NK-92 (cell line): ENCODE results near the gene L3MBTL3.

Source experiments
- DNase-seq: peaks from one replicate; lab custom pipeline; 2025; ENCODE audit not compliant: unreplicated experiment; lab: John Stamatoyannopoulos, UW

Gene L3MBTL3

DNA sequence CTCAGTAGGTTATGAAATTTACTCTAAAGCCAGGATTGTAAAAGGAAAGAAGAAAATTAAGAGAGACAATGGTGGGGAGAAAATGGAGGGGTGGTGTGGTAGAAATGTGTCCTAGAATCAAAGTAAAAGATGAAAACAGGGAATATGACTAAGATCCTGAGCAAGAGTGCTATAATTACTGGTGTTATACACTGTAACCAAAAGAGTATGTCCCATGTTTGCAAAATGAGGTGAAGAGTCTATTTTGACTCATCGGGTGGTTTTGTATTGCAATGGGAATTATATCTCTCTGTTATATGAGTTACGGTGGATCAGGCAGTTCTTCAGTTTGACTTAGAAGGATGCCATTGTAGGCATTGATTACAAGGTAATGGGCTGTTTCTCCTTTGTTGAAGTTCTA lies 8.5 kb downstream of the L3MBTL3 start:
- DNase-seq, result no peak

DNA sequence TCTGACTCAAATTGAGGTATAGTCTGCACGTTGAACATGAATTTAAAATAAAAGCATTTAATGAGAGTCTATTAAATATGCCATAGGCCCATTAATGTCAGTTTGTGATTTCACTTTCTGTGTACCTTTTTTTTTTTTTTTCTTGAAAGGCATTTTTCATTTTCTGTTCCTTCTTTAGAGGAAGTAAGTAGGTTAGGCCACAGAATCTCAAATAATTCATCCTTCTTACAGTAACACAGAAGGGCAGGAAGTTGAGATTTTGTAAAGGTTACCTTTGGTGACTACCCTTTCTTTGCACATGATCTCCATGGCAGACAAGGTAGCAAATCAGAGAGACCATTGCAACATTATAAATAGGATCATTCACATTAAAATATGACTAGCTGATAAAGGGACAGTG lies 9.6 kb downstream of the L3MBTL3 start:
- DNase-seq, result no peak

- DNase-seq, result no peak
Observed at GRCh38 chr6:130029163-130029562, 10.8 kb downstream of the L3MBTL3 start.

GRCh38 chr6:130032758-130033340 lies 14.5 kb downstream of the L3MBTL3 start:
- DNase-seq, result no peak

DNA sequence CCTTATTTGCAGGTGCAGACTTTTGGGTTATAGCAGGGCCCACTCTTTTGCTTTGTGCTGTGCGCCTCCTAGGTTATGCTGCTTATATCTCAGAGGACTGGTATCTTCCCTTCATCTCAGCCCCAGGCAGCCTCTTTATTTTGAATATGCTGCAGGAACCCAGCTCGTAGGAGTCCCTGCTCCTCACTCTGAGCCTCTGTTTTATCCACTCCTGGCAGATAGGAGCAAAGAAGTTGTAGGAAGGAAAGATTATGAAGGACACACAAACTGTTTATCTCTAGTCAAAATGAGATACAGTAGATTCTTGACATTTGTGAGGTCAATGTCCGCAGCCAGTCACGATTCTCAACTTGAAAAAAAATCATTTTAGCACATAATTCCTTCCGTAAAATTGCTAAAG lies 15.6 kb downstream of the L3MBTL3 start:
- no peak for DNase-seq

DNA sequence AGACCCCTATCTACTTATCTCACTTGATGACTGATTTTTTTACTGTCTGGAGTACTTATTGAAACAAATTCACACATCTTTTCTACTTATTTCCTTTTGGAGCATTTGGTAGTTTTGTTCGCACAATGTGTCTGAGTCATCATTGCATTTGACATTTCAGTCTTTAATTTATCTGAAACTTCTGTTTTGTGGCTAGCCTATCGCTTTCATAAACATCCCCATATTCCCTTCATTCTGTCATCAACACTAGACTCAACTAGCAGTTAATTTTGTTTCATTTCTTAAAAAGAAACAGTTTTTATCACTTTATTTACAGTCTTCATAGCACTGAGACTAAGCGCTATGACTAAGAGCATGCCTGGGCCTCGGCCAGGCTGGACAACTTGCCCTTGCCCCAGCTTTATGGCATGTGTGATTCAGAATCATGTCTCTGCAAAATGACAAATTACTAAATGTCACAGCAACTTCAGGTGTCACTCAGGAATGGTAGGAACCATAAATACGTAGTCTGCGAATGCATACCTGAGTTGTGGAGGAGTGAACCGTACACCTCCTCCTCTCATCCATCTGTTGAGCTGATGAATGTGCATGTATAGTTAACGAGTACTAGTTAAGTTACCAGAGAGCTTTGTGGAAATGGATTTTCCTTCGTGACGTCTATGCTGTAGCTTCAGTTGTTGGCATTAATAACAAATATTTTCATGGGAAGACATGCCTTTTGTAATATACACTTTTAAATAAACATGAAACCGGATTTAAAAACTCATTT lies 16.2 kb downstream of the L3MBTL3 start:
- no peak for DNase-seq

DNA sequence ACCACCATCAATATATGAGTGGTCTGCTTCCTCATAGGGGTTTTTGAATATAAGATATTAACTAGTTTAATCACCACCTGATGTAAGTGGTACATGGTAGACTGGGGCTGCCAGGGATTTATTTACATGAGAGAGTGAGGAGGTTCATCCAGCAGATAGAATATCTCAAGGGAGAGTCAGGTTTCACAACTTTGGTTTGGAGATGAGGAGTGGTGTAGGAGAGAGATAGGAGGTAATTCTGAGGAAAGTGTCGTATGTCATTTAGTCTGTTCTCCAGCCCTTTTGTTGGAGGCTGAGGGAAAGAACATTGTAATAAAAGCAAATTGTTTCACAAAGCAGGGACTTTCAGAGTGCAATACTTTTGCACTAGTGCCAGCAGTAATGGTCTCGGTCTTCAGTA lies 16.8 kb downstream of the L3MBTL3 start:
- DNase-seq, result no peak

GRCh38 chr6:130037207-130037811 lies 18.9 kb downstream of the L3MBTL3 start:
- DNase-seq, result no peak

DNA sequence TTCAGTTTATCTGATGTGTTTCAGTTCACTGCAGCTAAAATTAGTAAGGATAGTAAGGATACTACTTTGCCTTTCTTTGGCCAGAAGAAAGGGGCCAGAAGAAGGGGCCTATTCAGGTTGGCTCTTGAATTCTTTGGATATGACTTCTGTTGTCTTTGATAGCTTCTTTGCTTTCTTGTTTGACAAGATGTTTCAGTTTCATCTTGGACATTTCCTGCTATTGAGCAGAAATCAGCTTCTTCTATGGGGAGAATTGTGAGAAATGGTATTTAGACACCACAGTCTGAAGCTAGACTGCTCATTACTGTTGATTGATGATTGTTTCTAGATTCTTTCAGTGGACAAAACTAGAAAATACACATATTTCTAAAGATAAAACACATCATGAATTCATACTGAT lies 23.2 kb downstream of the L3MBTL3 start:
- DNase-seq, result no peak

GRCh38 chr6:130043344-130043743 lies 25.0 kb downstream of the L3MBTL3 start:
- DNase-seq, result no peak

DNA sequence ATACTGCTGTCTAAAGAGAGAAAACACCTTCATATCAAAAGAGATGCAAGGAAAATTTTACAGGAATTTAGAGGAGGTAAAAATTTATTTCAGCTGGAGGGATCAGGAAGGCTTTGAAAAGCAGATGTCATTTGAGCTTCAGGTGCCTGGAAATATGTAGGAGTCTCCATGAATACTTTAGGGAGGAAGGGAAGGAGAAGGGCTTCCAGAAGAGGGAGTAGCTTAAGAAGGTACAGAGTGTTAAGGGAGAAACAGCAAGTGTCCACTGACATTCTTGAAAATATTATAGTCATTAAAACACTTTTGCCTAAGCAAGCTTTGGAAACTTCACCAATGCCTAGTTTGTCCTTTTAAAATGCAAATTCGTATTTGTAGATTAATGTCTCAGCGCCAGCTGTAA lies 27.2 kb downstream of the L3MBTL3 start:
- no peak for DNase-seq

DNA sequence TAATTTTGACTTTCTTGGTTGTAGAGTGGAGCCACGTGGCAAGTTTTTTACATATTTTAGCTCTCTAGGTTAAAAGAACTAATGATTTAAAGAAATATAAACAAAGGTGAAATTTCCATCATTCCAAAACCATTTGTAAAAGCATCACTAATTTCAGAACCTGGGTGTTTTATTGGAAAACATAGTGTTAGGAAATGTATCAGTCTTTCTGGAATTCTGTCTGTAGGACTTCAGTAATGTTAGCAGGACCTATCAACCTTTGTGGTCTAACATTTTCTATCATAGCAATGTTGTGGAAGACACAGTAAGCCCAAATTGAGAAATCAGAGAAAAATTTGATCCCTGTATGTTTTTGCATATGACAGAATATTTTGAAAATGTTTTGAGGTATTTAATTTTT lies 28.3 kb downstream of the L3MBTL3 start:
- no peak for DNase-seq

DNA sequence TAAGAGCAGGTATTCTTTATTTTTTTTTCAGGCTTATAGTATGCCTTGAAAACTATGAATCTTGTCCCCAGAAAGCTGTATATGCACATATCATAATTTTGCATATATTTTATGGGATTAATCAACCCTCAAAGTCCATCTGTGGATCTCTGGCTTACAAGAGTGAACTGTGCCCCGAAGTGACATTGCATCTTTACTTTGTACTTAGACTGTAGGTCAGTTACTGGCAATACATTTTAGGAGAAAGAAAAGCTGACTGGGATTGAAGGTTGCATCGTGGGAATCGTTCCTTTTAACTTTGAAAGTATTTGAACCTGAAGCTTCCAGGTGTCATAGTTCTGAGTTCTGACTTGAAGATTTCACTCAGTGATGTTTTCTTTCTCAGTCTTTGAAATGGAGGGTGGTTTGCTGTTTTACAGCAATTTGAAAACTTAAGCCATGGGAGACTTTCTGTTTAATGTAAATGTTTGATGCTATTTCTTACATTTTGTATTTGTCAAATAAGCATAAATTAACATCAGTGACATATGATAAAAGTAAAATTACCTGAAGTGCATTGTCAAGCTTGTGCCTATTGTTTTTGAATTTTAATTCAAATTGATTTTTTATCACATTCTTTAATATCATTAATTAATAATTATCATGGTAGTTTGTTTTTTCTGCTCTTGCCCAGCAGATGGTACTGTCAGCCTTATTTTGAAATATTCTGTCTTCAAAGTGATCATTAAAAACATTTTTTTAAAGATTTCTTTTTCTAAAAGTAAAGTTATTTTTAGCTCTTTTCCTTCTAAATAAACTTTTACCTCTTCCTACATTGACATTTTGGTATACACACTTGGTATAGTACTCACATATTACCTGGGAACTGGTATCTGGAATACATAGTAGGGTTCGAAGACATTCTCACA lies 29.0 kb downstream of the L3MBTL3 start:
- no peak for DNase-seq

- no peak for DNase-seq
Observed at GRCh38 chr6:130050230-130050629, 31.8 kb downstream of the L3MBTL3 start.

GRCh38 chr6:130054725-130055124 lies 36.3 kb downstream of the L3MBTL3 start:
- no peak for DNase-seq

- DNase-seq, result no peak
Observed at GRCh38 chr6:130055271-130055670, 36.9 kb downstream of the L3MBTL3 start.

GRCh38 chr6:130057495-130057894 lies 39.1 kb downstream of the L3MBTL3 start:
- DNase-seq, result no peak

DNA sequence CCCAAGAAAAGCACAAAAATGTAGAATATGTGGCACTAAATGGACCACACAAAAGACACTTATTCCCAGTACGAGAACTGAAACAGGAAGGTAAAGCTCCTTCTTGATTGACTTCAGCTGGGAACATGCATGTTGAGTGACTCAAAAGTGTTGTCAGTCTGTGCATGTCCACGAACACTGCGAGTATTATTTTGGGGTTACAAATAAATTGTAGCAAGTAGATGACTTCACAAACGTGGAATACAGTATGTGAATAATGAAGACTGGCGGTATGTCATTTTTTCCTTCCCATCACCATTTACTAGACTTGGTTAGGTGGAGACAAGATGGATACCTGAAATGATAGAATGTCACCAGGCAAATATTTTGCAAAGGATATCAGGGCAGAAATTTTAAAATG lies 45.4 kb downstream of the L3MBTL3 start:
- DNase-seq, result no peak

- DNase-seq, result no peak
Observed at GRCh38 chr6:130065609-130066156, 47.3 kb downstream of the L3MBTL3 start.

DNA sequence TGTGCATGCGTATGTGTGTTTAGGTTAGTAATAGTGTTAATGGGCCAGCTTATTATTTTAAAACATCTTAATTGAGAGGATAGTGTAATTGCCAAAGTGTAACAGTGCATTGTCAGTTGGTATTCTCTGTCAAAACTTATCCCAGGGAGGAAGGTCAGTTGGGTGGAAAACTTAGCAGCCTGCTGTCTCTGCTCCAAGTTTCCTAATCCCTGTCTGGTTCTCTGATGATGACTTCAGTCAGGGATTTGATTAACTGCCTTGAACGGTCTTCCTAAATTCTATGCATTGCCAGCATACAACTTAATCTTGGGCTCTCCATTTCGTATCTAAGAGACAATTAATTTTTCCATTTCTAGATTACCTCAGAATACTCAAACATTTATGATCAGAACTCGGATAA lies 51.1 kb downstream of the L3MBTL3 start:
- DNase-seq, result no peak

DNA sequence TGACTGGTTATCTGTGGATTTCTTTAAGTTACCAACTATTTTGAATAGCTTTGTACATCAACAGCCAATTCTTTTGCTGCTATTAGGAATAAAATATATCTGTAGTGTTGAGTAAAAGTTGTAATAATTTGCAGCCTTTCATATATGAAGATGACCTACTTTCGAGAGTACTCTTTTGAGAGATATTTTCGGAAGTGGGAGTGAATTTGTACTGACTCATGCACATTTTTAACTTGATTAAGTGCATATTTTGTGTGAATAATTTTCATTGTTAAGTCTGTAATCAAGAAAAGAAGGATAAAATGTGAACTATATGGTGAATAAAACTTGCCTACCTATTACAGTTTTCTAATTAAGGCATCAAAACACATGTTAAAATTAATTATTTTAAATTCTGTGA lies 51.9 kb downstream of the L3MBTL3 start:
- no peak for DNase-seq
